Measurements from ENCODE around the gene BMP6. TPM values are rescaled to one million over a fixed set of nuclear protein-coding genes. Genes with fewer than 3 reads are reported as not detected.

BMP6 gene
- total RNA-seq, 4 donors from 2014 or later: 4.8 to 8.8 (median 7.3) TPM

DNA sequence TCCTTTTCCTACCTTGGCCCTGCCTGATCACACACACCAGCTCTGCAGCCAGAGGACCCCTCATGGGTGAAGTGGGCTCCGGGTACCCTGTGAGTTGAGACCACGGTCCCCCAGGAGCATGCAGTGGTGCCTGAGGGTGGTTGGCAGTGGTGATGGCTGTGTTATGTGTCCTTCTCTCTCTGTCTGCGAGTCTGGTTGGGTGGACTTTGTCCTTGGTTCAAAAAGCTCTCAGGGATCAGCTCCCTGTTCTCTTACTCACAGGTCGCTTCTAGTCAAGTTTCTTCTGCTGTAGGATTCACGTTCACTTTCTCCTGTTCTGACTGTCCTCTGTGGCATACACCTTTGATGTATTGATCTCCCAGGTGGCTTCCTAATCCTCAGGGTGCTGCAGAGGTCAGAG is 100.1 kb downstream of the BMP6 start:
- Histone ChIP-seq H3K27ac (no peak overlapping the region), H3K9me3 (no peaks in the 10 kb centered on the region), H3K4me1 (peaks cover 0 to 12% (median 0%) of the 10 kb centered on the region in 4 donors), H3K36me3 (no peaks in the 10 kb centered on the region), H3K4me3 (no peak overlapping the region), H3K27me3 (no peaks in the 10 kb centered on the region)
- WGBS, 2 donors: 93 to 98% methylated on average over 5 of the region's 5 CpGs
- no peak for DNase-seq (ENCODE audit: low spot score in 2 of 2)
- TF ChIP-seq, protein P1, sequence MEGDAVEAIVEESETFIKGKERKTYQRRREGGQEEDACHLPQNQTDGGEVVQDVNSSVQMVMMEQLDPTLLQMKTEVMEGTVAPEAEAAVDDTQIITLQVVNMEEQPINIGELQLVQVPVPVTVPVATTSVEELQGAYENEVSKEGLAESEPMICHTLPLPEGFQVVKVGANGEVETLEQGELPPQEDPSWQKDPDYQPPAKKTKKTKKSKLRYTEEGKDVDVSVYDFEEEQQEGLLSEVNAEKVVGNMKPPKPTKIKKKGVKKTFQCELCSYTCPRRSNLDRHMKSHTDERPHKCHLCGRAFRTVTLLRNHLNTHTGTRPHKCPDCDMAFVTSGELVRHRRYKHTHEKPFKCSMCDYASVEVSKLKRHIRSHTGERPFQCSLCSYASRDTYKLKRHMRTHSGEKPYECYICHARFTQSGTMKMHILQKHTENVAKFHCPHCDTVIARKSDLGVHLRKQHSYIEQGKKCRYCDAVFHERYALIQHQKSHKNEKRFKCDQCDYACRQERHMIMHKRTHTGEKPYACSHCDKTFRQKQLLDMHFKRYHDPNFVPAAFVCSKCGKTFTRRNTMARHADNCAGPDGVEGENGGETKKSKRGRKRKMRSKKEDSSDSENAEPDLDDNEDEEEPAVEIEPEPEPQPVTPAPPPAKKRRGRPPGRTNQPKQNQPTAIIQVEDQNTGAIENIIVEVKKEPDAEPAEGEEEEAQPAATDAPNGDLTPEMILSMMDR (IDR thresholded peaks at IDR 0.05): no peak
- TF ChIP-seq POLR2A (IDR thresholded peaks at IDR 0.05): no peak
- TF ChIP-seq EP300 (IDR thresholded peaks at IDR 0.05): no peak

DNA sequence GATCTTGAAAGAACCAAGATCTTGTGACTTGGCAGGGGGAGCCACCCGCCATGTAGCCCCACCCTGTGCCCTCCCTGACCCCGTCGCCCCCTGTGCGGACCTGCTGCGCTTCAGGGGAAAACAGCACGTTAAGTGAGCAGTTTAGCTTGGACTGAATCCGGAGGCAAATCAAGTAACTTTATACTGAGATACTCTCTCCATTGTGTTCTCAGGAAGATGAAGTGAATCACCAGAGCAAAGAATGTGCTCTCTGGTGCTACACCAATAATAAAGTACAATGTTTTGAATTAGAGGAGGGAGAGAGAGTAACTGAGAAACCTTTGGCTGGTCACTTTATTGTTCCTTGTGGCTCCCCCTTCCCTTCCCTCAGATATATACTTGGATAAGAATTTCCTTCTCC is 101.2 kb downstream of the BMP6 start:
- Histone ChIP-seq H3K27ac (peak overlapping the region in 1 of 4 donors; percentile 36), H3K27me3 (no peaks in the 10 kb centered on the region), H3K9me3 (no peaks in the 10 kb centered on the region), H3K4me1 (peaks cover 0 to 12% (median 0%) of the 10 kb centered on the region in 4 donors), H3K36me3 (no peaks in the 10 kb centered on the region), H3K4me3 (no peak overlapping the region)
- WGBS, 2 donors: 33 to 39% methylated on average over 7 of the region's 7 CpGs
- TF ChIP-seq EP300 (IDR thresholded peaks at IDR 0.05) (no peak), POLR2A (IDR thresholded peaks at IDR 0.05) (no peak)
- TF ChIP-seq, protein P1 (IDR thresholded peaks at IDR 0.05): no peak
- DNase-seq (ENCODE audit: low spot score in 2 of 2): no peak

DNA sequence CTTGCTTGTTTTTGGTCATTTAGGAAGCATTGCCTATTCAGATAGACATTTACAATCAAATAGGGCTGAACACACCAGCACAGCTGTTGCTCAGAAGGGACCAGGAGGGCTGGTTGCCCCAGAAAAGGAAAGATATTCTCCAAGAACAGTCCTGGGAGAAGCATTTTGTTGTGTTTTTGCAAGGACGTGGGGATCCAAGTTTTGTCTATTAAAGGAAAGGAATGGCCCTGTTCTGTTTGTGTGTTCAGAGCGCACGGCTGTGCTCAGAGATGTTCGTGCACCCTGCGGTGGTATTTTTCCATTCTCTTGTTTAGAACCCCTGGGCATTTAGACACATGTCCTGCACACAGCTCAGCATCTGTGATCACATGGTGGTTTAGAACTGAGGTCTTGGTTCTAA is 102.2 kb downstream of the BMP6 start:
- no peaks in the 10 kb centered on the region for H3K9me3 ChIP-seq
- no peak overlapping the region for H3K4me3 ChIP-seq
- H3K4me1 ChIP-seq: peaks cover 0 to 12% (median 0%) of the 10 kb centered on the region in 4 donors
- H3K27ac ChIP-seq: no peak overlapping the region
- 50 to 56% methylated on average over 5 of the region's 5 CpGs for WGBS, 2 donors
- H3K36me3 ChIP-seq: no peaks in the 10 kb centered on the region
- TF ChIP-seq, protein P1 (IDR thresholded peaks at IDR 0.05): no peak
- TF ChIP-seq EP300 (IDR thresholded peaks at IDR 0.05) (no peak), POLR2A (IDR thresholded peaks at IDR 0.05) (no peak)
- DNase-seq (ENCODE audit: low spot score in 2 of 2): no peak
- no peaks in the 10 kb centered on the region for H3K27me3 ChIP-seq

DNA sequence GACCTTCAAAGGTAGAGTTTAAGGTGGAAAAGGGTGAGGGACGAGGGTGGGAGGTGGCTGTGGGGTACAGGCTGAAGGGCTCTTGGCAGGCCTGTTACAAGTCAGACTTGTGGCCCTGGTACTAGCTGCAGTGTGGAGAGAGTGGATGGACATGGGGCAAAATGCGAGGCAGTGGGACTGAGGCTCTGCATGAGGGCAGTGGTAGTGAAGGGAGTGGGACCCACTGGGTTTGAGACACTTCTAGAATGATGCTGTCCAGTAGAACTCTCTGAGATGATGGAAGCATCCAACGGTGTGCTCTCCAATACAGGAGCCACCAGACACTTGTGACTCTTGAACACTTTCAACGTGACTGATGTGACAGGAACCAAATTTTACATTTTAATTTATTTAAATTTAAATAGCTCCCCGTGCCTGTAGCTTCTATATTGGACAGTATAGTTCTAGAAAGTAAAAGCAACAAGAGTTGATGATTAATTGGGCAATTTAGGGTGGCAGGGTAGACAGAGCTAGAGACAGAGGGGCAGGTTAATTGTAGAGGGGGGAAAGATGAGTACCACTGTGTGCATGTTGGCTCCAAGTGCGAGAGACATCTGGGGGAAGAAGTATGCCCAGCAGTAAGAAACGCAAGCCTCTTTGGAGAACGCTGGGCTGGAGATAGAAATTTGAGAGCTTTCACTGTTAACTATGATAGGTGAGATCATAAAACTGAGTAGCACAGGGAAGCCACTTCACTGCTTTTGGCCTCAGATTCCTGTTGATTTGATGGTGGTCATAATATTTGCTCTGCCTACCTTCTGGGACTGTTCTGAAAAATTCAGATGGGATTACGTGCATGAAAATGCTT is 107.2 kb downstream of the BMP6 start:
- Histone ChIP-seq H3K4me1 (no peaks in the 10 kb centered on the region), H3K27ac (no peak overlapping the region), H3K9me3 (no peaks in the 10 kb centered on the region), H3K4me3 (no peak overlapping the region), H3K27me3 (no peaks in the 10 kb centered on the region), H3K36me3 (no peaks in the 10 kb centered on the region)
- TF ChIP-seq POLR2A (IDR thresholded peaks at IDR 0.05) (no peak), EP300 (IDR thresholded peaks at IDR 0.05) (no peak)
- TF ChIP-seq, protein P1 (IDR thresholded peaks at IDR 0.05): no peak
- 80 to 81% methylated on average over 9 of the region's 9 CpGs for WGBS, 2 donors
- no peak for DNase-seq (ENCODE audit: low spot score in 2 of 2)

DNA sequence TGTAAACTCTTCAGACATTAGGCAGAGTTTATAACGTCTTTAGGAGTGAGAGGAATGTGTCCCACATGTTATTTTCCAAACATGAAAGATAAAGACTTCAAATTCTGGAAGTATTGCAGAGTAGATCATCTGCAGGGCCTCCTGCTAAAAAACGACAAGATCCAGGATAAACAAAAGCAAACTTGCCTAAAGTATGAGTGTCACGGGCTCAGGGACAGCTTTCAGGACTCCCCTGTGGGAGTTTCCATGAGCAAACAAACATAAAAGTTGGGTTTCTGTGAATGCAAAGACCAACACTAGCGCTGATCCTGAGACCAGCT is 107.8 kb downstream of the BMP6 start:
- 45 to 49% methylated on average over 4 of the region's 4 CpGs for WGBS, 2 donors
- H3K4me3 ChIP-seq: no peak overlapping the region
- H3K27ac ChIP-seq: no peak overlapping the region
- no peak for DNase-seq (ENCODE audit: low spot score in 2 of 2)
- H3K27me3 ChIP-seq: no peaks in the 10 kb centered on the region
- H3K9me3 ChIP-seq: no peaks in the 10 kb centered on the region
- no peaks in the 10 kb centered on the region for H3K36me3 ChIP-seq
- no peaks in the 10 kb centered on the region for H3K4me1 ChIP-seq
- no peak for TF ChIP-seq EP300 (IDR thresholded peaks at IDR 0.05)
- TF ChIP-seq, protein P1 (IDR thresholded peaks at IDR 0.05): no peak
- TF ChIP-seq POLR2A (IDR thresholded peaks at IDR 0.05): no peak
